ENCODE measurements around the gene SFXN3. TPM values are rescaled to one million over a fixed set of nuclear protein-coding genes. Genes with fewer than 3 reads are reported as not detected.

The SFXN3 gene
- total RNA-seq, 1 experiment from 2014 or later = 35.2 TPM

GRCh38 chr10:101040061-101040460 lies 9.0 kb downstream of the SFXN3 start:
- Histone ChIP-seq H3K27ac (no peak overlapping the region), H3K9me2 (ENCODE audit: insufficient read depth) (no peaks in the 10 kb centered on the region), H4K20me1 (ENCODE audit: insufficient read depth) (no peaks in the 10 kb centered on the region), H2AFZ (no peak overlapping the region), H3F3A (ENCODE audit: insufficient read depth, low read depth) (peaks cover 9% of the 10 kb centered on the region), H3K4me2 (no peak overlapping the region), H3K4me3 (no peak overlapping the region), H3K36me3 (ENCODE audit: low read depth) (no peaks in the 10 kb centered on the region), H3K9me3 (ENCODE audit: insufficient read depth, low read depth) (no peaks in the 10 kb centered on the region), H3K79me2 (ENCODE audit: low read depth) (no peaks in the 10 kb centered on the region), H3K4me1 (replicated peaks; ENCODE audit: insufficient read depth) (peaks cover 21% of the 10 kb centered on the region), H3K27me3 (ENCODE audit: insufficient read depth, low read depth) (no peaks in the 10 kb centered on the region)
- intact Hi-C loops (cut with micrococcal nuclease; ENCODE audit: unreplicated experiment) = loop anchor here (10.0 kb wide), 1 partner anchor 535 kb away; no protein-coding TSS in a partner anchor
- TF ChIP-seq CTCF (conservative IDR thresholded peaks at IDR 0.05) = no peak
- no peak for TF ChIP-seq EZH2 (IDR thresholded peaks at IDR 0.05; ENCODE audit: low read depth)
- DNase-seq = no peak
- CTCF ChIA-PET = interaction anchor here (0.7 kb wide), 1 partner anchor 71 kb away, joined by 3 read pairs; no protein-coding TSS in a partner anchor
- no TSS peak for BruUV-seq (replicated peaks)
- POLR2A ChIA-PET (ENCODE audit: unreplicated experiment) = no interaction called here

- intact Hi-C loops (cut with micrococcal nuclease; ENCODE audit: unreplicated experiment) = loop anchor here (1.0 to 10.0 kb wide), 2 partner anchors 101 to 534 kb away; no protein-coding TSS in a partner anchor
- no peak for TF ChIP-seq EZH2 (IDR thresholded peaks at IDR 0.05; ENCODE audit: low read depth)
- no peak for TF ChIP-seq CTCF (conservative IDR thresholded peaks at IDR 0.05)
- CTCF ChIA-PET = interaction anchor here (0.7 to 1.0 kb wide), 2 partner anchors 10 to 83 kb away, joined by 16 to 17 read pairs; partner anchors contain the start of genes PDZD7 and SFXN3
Measured at GRCh38 chr10:101040851-101041250, 9.8 kb downstream of the SFXN3 start.

GRCh38 chr10:101041252-101041761 lies 10.3 kb downstream of the SFXN3 start:
- TF ChIP-seq CTCF (conservative IDR thresholded peaks at IDR 0.05) (peak; percentile 74), EZH2 (IDR thresholded peaks at IDR 0.05; ENCODE audit: low read depth) (no peak)
- H3K36me3 ChIP-seq (ENCODE audit: low read depth) = no peaks in the 10 kb centered on the region
- no TSS peak for BruUV-seq (replicated peaks)
- no peak overlapping the region for H3K4me3 ChIP-seq
- H3K4me2 ChIP-seq = no peak overlapping the region
- no peaks in the 10 kb centered on the region for H4K20me1 ChIP-seq (ENCODE audit: insufficient read depth)
- no peaks in the 10 kb centered on the region for H3K79me2 ChIP-seq (ENCODE audit: low read depth)
- ChIA-PET CTCF (interaction anchor here (0.5 to 1.0 kb wide), 3 partner anchors 10 to 82 kb away, joined by 3 to 17 read pairs (median 16); partner anchors contain the start of genes PDZD7 and SFXN3), POLR2A (ENCODE audit: unreplicated experiment) (interaction anchor here (0.6 kb wide), 1 partner anchor 9 kb away, joined by 5 read pairs; no protein-coding TSS in a partner anchor)
- DNase-seq = peak; percentile 55 to 70
- H3K9me3 ChIP-seq (ENCODE audit: insufficient read depth, low read depth) = no peaks in the 10 kb centered on the region
- H2AFZ ChIP-seq = no peak overlapping the region
- H3K27me3 ChIP-seq (ENCODE audit: insufficient read depth, low read depth) = no peaks in the 10 kb centered on the region
- H3K9me2 ChIP-seq (ENCODE audit: insufficient read depth) = no peaks in the 10 kb centered on the region
- no peak overlapping the region for H3K27ac ChIP-seq
- H3K4me1 ChIP-seq (replicated peaks; ENCODE audit: insufficient read depth) = peaks cover 21% of the 10 kb centered on the region
- peaks cover 9% of the 10 kb centered on the region for H3F3A ChIP-seq (ENCODE audit: insufficient read depth, low read depth)
- intact Hi-C loops (cut with micrococcal nuclease; ENCODE audit: unreplicated experiment) = loop anchor here (1.0 to 10.0 kb wide), 2 partner anchors 101 to 533 kb away; no protein-coding TSS in a partner anchor

More at GRCh38 chr10:101040851-101041250, 9.8 kb downstream of the SFXN3 start:
- Histone ChIP-seq H3K36me3 (ENCODE audit: low read depth) (no peaks in the 10 kb centered on the region), H3K9me2 (ENCODE audit: insufficient read depth) (no peaks in the 10 kb centered on the region), H3K4me1 (replicated peaks; ENCODE audit: insufficient read depth) (peaks cover 21% of the 10 kb centered on the region), H3K27ac (no peak overlapping the region), H3F3A (ENCODE audit: insufficient read depth, low read depth) (peaks cover 9% of the 10 kb centered on the region), H2AFZ (no peak overlapping the region), H4K20me1 (ENCODE audit: insufficient read depth) (no peaks in the 10 kb centered on the region), H3K4me3 (no peak overlapping the region), H3K27me3 (ENCODE audit: insufficient read depth, low read depth) (no peaks in the 10 kb centered on the region), H3K9me3 (ENCODE audit: insufficient read depth, low read depth) (no peaks in the 10 kb centered on the region), H3K79me2 (ENCODE audit: low read depth) (no peaks in the 10 kb centered on the region), H3K4me2 (no peak overlapping the region)
- POLR2A ChIA-PET (ENCODE audit: unreplicated experiment) = no interaction called here
- no peak for DNase-seq
- no TSS peak for BruUV-seq (replicated peaks)

Measured in PC-9 (cell line).